Transverse colon (tissue), 4 donors: ENCODE measurements around the gene PPP1R17. TPM values are rescaled to one million over a fixed set of nuclear protein-coding genes. Genes with fewer than 3 reads are reported as not detected.

Experiments
- DNase-seq: peaks from one replicate; pipeline ENCODE4 v3.0.0-alpha.2; 2019
- H3K27ac ChIP-seq, 4 donors: fragments of 200-600 bp; sonication (generic); 2 replicates each; pipeline ENCODE4 v1.5.1; 2016 to 2018; ENCODE audit warnings: inconsistent platforms in 4 of 4
- H3K27me3 ChIP-seq: fragments of 200-600 bp; sonication (generic); 2 replicates; pipeline ENCODE4 v1.5.1; 2017; ENCODE audit warnings: inconsistent platforms
- H3K36me3 ChIP-seq, 4 donors: fragments of 200-600 bp; sonication (generic); 2 replicates each; pipeline ENCODE4 v1.5.1; 2017 to 2019; ENCODE audit warnings: inconsistent platforms in 4 of 4
- H3K4me1 ChIP-seq, 4 donors: fragments of 200-600 bp; sonication (generic); 2 replicates each; pipeline ENCODE4 v1.5.1; 2017 to 2020; ENCODE audit warnings: inconsistent platforms in 4 of 4
- H3K4me3 ChIP-seq, 4 donors: fragments of 200-600 bp; sonication (generic); 1 replicate in 1 of 4; 2 replicates in 3 of 4; pipeline versions ENCODE4 v1.5.1 to v1.6.1; 2017 to 2019; ENCODE audit warnings: inconsistent platforms in 4 of 4
- H3K9me3 ChIP-seq, 2 donors: fragments of 200-600 bp; sonication (generic); 2 replicates each; pipeline ENCODE4 v1.5.1; 2017 to 2019; ENCODE audit warnings: inconsistent platforms in 2 of 2
- EP300 ChIP-seq: sonication (generic); formaldehyde crosslinking; IDR thresholded peaks from one replicate; pipeline ENCODE4 v1.6.1; 2017; ENCODE audit warnings: antibody characterized with exemption, low read depth
- POLR2A ChIP-seq: fragments of 450-650 bp; IDR thresholded peaks from one replicate; pipeline ENCODE4 v1.6.1; 2016; ENCODE audit warnings: antibody characterized with exemption, mild to moderate bottlenecking, moderate library complexity
- POLR2AphosphoS5 ChIP-seq, 3 donors: sonication (generic); formaldehyde crosslinking; IDR thresholded peaks; one replicate each; pipeline ENCODE4 v1.6.1; 2016; ENCODE audit warnings: antibody characterized with exemption in 3 of 3
- WGBS, 2 donors: methylation state at CpG; one replicate each; pipeline ENCODE4 v1.1.5; 2018; ENCODE audit warnings: low coverage in 1 of 2; 5-methylcytosine and 5-hydroxymethylcytosine counted together
- in situ Hi-C, 4 donors: fragments of 200-750 bp; cut with MboI; loops; one replicate each; pipeline versions ENCODE4 v1.15.0 to v1.15.1; 2017; ENCODE audit warnings: low sequenced_read_pairs in 3 of 4, low pct_ligation_motif_present in 1 of 4, low pct_unique_long_range_greater_than_20kb in 1 of 4
- intact Hi-C: fragments of 100-400 bp; cut with DNase I; formaldehyde crosslinking; loops from one replicate; pipeline ENCODE4 v1.15.1; 2023; ENCODE audit warnings: low total_unique reads
- total RNA-seq, 4 donors: library from RNA; depleted of rRNA; stranded (reverse); fragments of >200 nt; gene quantifications; one replicate each; pipeline ENCODE4 v1.1.0, GENCODE V29; 2016
- TF ChIP-seq, protein P1 (sequence below), 5 experiments: fragments of 200-600 bp in 3 of 5; fragments of 450-650 bp in 2 of 5; sonication (generic) in 3 of 5; IDR thresholded peaks; 1 replicate in 2 of 5; 2 replicates in 3 of 5; pipeline ENCODE4 v1.5.1; 2016 to 2017; ENCODE audit warnings: antibody characterized with exemption in 5 of 5, inconsistent platforms in 3 of 5, mild to moderate bottlenecking in 2 of 5, moderate library complexity in 1 of 5

Gene PPP1R17
- total RNA-seq: not detected

DNA sequence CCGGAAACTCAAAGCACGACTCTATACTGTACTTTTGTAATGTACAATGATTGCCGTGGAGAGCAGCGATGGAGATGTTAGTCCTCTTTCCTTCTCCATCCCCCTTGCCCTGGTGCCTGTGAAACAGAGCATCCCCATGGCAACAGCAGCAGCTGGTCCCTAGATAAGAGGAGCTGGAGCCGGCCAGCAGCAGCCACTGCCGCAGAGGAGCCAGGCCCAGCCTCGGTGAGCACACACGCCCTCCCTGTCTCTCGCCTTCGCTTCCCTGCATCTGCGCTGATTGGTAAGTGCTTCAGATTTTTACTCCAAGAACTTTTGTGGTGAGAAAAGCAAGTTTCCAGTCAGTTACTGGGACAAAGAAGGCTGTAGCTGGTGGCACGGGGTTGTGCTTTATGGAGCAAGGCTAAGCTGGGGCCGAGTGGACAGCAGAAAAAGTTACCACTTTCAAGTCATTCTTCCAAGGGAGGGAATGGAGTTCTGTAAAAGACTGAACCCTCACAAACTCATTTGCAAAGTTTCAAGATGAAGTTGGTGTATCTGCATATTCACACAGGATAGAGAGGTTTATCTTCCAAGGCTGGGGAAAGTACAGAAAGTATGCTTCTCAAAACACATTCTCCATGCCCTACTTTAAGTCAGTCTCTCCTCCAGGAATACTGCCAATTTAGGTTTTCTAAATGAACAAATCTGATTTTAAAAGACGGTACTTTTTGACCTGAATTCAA is at the start of gene PPP1R17:
PPP1R17 (plus strand) TSS at position 192 of the 725 bp plus-strand sequence. CDS start 5,227 bp downstream, outside the sequence.
- 67 to 77% methylated on average over 6 to 14 of the region's 14 CpGs for WGBS, 2 donors
- no peak for DNase-seq
- no peaks in the 10 kb centered on the region for H3K36me3 ChIP-seq
- no peak within 1 kb of the TSS for H3K4me3 ChIP-seq
- H3K4me1 ChIP-seq: no peaks in the 10 kb centered on the region
- no peaks in the 10 kb centered on the region for H3K27me3 ChIP-seq
- no peak within 1 kb of the TSS for H3K27ac ChIP-seq
- TF ChIP-seq POLR2AphosphoS5 (IDR thresholded peaks at IDR 0.05) (no peak), POLR2A (no peak), EP300 (no peak)
- TF ChIP-seq, protein P1, sequence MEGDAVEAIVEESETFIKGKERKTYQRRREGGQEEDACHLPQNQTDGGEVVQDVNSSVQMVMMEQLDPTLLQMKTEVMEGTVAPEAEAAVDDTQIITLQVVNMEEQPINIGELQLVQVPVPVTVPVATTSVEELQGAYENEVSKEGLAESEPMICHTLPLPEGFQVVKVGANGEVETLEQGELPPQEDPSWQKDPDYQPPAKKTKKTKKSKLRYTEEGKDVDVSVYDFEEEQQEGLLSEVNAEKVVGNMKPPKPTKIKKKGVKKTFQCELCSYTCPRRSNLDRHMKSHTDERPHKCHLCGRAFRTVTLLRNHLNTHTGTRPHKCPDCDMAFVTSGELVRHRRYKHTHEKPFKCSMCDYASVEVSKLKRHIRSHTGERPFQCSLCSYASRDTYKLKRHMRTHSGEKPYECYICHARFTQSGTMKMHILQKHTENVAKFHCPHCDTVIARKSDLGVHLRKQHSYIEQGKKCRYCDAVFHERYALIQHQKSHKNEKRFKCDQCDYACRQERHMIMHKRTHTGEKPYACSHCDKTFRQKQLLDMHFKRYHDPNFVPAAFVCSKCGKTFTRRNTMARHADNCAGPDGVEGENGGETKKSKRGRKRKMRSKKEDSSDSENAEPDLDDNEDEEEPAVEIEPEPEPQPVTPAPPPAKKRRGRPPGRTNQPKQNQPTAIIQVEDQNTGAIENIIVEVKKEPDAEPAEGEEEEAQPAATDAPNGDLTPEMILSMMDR (IDR thresholded peaks at IDR 0.05): no peak
- intact Hi-C loops (no loop called here), in situ Hi-C loops (no loop called here)
- no peaks in the 10 kb centered on the region for H3K9me3 ChIP-seq

DNA sequence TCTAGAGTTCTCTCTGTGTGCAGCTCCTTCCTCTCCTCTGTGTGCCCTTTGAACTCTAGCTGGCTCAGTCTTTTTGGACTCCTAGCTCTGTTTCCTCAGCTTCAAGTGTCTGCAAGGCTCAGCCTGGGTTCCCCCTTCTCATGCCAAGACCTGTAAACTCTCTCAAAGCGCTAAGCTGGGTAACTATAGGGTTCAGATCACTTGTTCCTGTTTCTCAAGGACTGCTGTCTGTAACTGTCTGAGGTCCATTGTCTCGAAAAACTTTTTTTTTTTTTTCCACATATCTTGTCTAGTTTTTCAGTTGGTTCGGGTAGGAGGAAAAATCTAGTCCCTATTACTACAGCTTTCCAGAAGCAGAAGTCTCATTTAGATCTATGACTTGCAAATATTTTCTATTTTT is 46.6 kb upstream of the PPP1R17 start:
- in situ Hi-C loops: loop anchor here (25.0 kb wide), 2 partner anchors 203 to 503 kb away; no protein-coding TSS in a partner anchor
- intact Hi-C loops: no loop called here
- H3K27me3 ChIP-seq: no peaks in the 10 kb centered on the region
- no peak for DNase-seq
- TF ChIP-seq, protein P1 (IDR thresholded peaks at IDR 0.05): no peak
- H3K27ac ChIP-seq: no peak overlapping the region
- no peak overlapping the region for H3K4me3 ChIP-seq
- H3K9me3 ChIP-seq: no peaks in the 10 kb centered on the region
- H3K4me1 ChIP-seq: no peaks in the 10 kb centered on the region
- 61 to 71% methylated on average over 2 to 3 of the region's 3 CpGs for WGBS, 2 donors
- H3K36me3 ChIP-seq: no peaks in the 10 kb centered on the region

DNA sequence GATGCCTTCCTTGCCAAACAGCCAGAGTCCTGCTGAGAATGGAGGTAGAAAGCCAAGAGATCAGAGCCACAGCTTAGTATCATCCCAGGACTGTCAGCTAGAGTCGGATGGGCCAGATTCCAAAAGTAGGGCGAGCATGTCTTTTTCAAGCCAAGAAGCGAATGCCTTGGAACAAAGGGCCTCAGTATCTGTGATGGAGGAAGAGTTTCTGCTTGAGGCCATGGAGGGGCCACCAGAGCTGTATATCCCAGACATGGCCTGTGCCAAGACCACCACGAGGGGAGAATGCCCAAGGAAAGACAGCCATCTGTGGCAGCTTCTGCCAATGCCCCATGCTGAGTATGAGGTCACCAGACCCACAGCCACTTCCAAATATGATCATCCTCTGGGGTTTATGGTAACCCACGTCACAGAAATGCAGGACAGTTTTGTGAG is 44.3 kb upstream of the PPP1R17 start:
- H3K4me1 ChIP-seq: no peaks in the 10 kb centered on the region
- TF ChIP-seq, protein P1 (IDR thresholded peaks at IDR 0.05): no peak
- TF ChIP-seq EP300: no peak
- H3K27ac ChIP-seq: no peak overlapping the region
- DNase-seq: no peak
- H3K4me3 ChIP-seq: no peak overlapping the region
- no peaks in the 10 kb centered on the region for H3K9me3 ChIP-seq
- in situ Hi-C loops (loop anchor here (25.0 kb wide), 2 partner anchors 205 to 505 kb away; no protein-coding TSS in a partner anchor), intact Hi-C loops (no loop called here)
- no peaks in the 10 kb centered on the region for H3K36me3 ChIP-seq
- WGBS, 2 donors: 48 to 55% methylated on average over 4 to 5 of the region's 5 CpGs
- H3K27me3 ChIP-seq: no peaks in the 10 kb centered on the region

DNA sequence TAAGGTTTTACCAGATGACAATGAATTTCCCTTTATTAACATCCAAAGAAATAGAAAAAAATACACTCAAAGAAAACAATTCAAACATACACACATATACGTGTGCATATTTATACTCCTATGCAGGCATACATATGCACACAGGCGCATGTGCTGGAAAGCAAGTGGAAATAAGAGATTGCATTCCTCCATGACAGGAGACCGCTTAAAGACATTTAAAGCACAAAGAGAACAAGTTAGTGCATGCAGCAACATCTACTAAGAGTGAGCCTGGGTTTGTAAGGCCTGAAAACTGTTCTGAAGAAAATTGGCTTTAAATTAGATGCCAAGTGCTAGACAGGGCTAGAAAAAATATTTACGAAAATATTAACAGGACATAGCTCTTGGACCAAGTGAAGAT is 40.1 kb upstream of the PPP1R17 start:
- H3K4me3 ChIP-seq: no peak overlapping the region
- H3K9me3 ChIP-seq: no peaks in the 10 kb centered on the region
- no peaks in the 10 kb centered on the region for H3K4me1 ChIP-seq
- no peaks in the 10 kb centered on the region for H3K36me3 ChIP-seq
- 92 to 100% methylated on average over 2 to 4 of the region's 4 CpGs for WGBS, 2 donors
- in situ Hi-C loops: loop anchor here (25.0 kb wide), 2 partner anchors 210 to 510 kb away; no protein-coding TSS in a partner anchor
- DNase-seq: no peak
- intact Hi-C loops: no loop called here
- H3K27ac ChIP-seq: no peak overlapping the region
- no peaks in the 10 kb centered on the region for H3K27me3 ChIP-seq
- TF ChIP-seq EP300 (no peak), POLR2A (no peak), POLR2AphosphoS5 (IDR thresholded peaks at IDR 0.05) (no peak)
- TF ChIP-seq, protein P1 (IDR thresholded peaks at IDR 0.05): no peak
